A549 (cell line): Measurements from ENCODE around the gene TMIGD1.

ENCODE experiments used
- CBX8 ChIP-seq: fragments of 200-600 bp; sonication (generic); IDR thresholded peaks from 2 replicates; pipeline ENCODE4 v1.6.1; 2016
- CTCF ChIP-seq: fragments of >200 bp; sonication (Bioruptor Twin); formaldehyde crosslinking; IDR thresholded peaks from 3 replicates; pipeline ENCODE4 v1.5.1; 2016
- ESRRA ChIP-seq: fragments of 150-350 bp; IDR thresholded peaks from 2 replicates; pipeline ENCODE4 v1.6.1; 2014; ENCODE audit warnings: mild to moderate bottlenecking, low read length, borderline replicate concordance
- HOXA7 ChIP-seq: fragments of 250-450 bp; sonication (Bioruptor Pico); IDR thresholded peaks from 2 replicates; pipeline ENCODE4 v1.5.0; 2020; ENCODE audit warnings: mild to moderate bottlenecking, moderate library complexity
- NR3C1 ChIP-seq: fragments of >200 bp; sonication (Bioruptor Twin); formaldehyde crosslinking; IDR thresholded peaks from 3 replicates; pipeline ENCODE4 v1.6.1; 2017
- REST ChIP-seq: fragments of 200-600 bp; sonication (generic); IDR thresholded peaks from 2 replicates; pipeline ENCODE4 v1.6.1; 2016; ENCODE audit warnings: antibody characterized with exemption, mild to moderate bottlenecking, moderate library complexity

- TF ChIP-seq ESRRA (no peak), CTCF (no peak), CBX8 (no peak), NR3C1 (no peak), HOXA7 (CRISPR knock-in tag) (no peak), REST (no peak)
Observed at GRCh38 chr17:30347488-30347887, 13.6 kb upstream of the TMIGD1 start.
